NT2/D1 (cell line): ENCODE results near the gene HOXC4.
"Not testable (repeated sequence)": the region's sequence is repeated elsewhere in the genome, so short reads cannot be mapped to it uniquely, and the experiment has no call there.

ENCODE experiments used
- SUZ12 ChIP-seq: IDR thresholded peaks from 2 replicates; pipeline ENCODE4 v1.6.1; 2011; ENCODE audit not compliant: insufficient read length, insufficient read depth; ENCODE audit errors: extremely low read depth
- ZNF274 ChIP-seq: IDR thresholded peaks from 2 replicates; pipeline ENCODE4 v1.6.1; 2011; ENCODE audit warnings: mild to moderate bottlenecking, low read depth, low read length

DNA sequence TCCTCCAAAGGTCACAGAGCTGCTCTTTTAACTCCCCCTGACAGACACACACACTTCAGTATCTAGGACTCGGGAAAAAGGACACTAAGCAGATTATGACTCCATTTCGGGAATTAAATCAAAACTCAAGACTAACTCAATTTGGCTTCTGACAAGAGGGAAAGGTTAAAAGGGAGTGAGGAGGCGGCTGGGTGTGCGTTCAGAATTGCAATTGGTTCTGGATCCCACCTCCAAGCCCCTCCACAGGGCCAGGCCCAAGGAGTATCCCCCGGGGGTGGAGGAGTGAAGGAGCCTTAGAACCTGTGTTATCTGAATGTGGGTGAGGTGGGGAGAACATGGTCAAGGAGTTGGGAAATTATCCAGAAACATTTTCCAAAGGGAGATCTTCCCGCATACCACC lies 35.8 kb downstream of the HOXC4 start:
- TF ChIP-seq SUZ12, ZNF274: not testable (repeated sequence)
